ENCODE data around the gene CFHR4.
"Not testable (repeated sequence)": the region's sequence is repeated elsewhere in the genome, so short reads cannot be mapped to it uniquely, and the experiment has no call there.

- TF ChIP-seq POLR2AphosphoS5, CTCF, POLR2A, EP300 (IDR thresholded peaks at IDR 0.05): not testable (repeated sequence)
These were observed 38.0 kb upstream of the CFHR4 start for GRCh38 chr1:196849613-196850492.
